ENCODE data around the gene GPC6.

GRCh38 chr13:93818345-93818744, 591.7 kb downstream of the GPC6 start:
- no peak for TF ChIP-seq CTCF (conservative IDR thresholded peaks at IDR 0.05)
- no peak for TF ChIP-seq EZH2 (IDR thresholded peaks at IDR 0.05; ENCODE audit: low read depth)
